GM21786 (cell line): Measurements from ENCODE around the gene SPECC1.
A peak's percentile ranks its signal among the peaks of the same experiment; 100 is the strongest.
"Not testable (repeated sequence)": the region's sequence is repeated elsewhere in the genome, so short reads cannot be mapped to it uniquely, and the experiment has no call there.

Experiments used
- ATAC-seq: cut with Tn5 transposase; IDR thresholded peaks from one replicate; pipeline ENCODE4 v1.9.1; 2021; ENCODE audit not compliant: unreplicated experiment

Gene SPECC1

DNA sequence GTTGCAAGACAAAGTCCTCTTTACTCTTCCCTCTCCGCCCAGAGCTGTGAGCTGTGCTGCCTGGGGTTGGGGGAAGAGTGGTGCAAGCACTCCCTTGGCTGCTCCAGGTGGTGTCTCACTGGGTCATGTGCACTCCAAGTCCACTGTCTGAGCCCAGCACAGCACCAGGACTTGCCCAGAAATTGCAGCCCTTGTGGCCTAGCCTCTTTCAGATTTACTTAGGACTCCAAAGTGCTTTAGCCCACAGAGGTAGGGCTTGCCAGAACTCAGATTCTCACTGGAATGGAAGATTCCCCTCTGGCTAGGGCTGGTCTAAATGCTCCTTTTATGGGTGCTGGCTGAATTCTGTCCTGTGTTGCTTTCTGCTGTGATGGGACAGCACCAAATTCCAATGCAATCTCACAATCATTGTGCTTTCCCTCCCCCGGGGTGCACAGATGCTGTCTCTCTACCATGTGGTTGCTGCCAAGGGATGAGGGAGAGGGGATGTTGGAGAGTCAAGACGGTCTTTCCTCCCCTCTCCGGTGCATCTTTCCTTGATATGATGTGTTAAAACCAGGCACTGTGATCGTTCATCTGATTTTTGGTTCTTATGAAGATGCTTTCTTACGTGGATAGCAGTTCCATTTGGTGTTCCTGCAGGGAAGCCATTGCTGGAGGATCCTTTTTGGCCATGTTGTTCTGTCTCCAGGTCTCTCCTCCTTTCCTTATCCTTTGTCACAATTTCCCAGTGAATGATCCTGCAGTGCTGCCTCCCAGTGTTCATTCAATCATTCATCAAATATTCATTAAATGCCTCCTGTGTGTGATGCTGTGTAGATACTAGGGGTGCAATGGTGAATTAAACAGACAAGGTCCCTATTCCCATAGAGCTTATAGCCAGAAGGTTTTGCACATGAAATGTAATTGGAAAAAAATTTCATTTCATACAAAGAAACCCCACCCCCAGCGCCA is 216.3 kb downstream of the SPECC1 start:
- ATAC-seq = no peak

DNA sequence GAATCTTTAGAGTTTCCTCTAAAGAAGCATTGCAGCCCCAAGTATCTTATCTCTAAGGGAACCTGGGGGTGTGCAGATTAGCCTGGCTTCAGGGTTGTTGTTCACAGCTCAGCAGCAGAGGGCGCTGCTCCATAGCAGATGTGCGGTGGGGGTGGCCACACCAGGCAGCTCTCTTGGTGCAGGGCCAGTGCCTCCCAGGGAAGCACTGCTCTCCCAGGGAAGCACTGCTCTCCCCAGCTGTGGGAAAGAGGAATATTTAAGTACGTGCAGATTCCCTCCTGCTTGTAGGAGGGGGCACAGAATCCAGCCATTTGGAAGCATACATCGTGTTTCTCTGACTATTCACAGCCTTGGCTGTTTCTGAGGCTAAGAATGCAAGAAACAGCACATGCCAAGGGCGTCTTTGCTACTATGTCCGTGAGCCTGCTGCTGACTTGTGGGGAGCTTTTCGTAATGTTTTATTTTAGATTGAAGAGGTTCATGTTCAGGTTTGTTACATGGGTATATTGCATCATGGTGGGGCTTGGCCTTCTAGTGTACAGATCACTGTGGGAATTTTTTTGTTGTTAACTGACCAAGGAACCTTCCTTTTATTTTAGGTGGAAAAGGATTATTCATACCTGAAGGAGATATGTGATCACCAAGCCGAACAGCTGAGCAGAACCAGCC is 217.8 kb downstream of the SPECC1 start:
- ATAC-seq = peak; percentile 70

DNA sequence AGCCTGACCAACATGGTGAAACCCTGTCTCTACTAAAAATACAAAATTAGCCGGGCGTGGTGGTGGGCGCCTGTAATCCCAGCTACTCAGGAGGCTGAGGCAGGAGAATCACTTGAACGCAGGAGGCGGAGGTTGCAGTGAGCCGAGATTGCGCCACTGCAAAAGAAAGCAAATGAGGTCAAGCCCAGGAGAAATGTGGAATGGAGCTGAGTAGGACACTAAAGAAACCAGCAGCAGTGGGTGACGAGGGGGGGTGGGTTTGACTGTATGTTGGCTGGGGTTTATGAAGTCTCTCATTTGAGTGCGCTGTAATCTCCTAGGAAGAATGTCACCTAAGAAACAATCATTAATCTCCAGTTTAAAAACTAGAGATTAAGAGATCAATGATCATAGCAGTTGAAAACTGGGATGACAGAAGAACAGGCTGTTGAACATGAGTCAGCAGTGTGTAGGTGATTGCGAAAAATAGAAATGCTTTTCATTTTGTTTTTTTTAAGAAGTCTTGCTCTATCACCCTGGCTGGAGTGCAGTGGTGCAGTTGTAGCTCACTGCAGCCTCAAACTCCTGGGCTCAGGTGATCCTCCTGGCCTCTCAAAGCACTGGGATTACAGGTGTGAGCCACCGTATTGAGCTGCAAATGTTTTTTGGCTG is 218.7 kb downstream of the SPECC1 start:
- ATAC-seq = not testable (repeated sequence)

DNA sequence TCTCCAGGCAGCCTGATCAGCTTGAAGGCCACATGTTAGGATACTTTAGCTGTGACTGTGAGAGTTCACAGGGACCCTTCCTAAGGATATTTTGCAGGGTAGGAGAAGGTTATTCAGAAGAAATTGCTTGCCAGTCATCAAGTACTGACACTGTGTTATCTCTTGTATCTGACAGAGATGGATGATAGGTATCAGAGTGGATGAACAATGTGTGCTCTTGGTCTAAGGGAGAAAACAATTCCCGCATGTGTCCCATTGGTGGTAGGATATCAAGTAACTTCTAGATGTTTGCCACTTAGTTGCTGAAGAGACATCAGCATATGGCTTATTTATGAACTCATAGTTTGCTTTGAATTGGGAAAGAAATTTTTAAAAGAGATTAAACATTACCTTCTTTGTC is 219.3 kb downstream of the SPECC1 start:
- no peak for ATAC-seq

DNA sequence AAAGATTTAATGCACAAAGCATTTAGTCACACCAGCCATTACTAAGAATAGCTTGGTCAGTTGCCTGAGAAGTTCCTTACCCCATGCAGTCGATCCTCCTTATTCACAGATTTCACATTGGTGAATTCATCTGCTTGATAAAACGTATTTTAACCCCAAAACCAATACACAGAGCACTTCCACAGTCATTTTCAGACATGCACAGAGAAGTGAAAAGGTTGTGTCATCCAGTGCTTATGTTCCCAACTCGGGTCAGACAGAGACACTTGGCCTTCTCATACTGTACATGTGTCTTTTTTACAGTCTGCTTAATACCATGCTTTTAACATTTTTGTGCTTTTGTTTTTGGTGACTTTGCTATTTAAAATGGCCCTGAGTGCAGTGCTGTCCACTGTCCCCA is 219.7 kb downstream of the SPECC1 start:
- no peak for ATAC-seq

DNA sequence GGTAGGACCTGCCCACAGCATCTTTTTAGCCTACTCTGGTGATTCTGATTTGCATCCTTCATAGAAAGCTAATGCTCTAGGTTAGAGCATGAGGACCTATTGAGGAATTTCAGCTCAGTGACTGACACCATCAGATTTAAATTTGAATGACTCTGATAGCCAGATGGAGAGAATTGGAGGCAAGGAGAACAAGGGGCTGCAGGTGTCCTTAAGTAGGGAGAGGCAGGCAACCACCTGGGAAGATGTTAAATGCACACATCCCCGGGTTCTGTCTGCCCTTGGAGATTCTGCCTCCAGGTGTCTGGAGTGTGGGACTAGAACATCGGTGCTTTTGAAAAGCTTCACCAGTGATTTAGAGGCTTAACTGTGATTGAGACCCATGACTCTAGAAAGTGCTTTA is 221.8 kb downstream of the SPECC1 start:
- ATAC-seq = no peak

DNA sequence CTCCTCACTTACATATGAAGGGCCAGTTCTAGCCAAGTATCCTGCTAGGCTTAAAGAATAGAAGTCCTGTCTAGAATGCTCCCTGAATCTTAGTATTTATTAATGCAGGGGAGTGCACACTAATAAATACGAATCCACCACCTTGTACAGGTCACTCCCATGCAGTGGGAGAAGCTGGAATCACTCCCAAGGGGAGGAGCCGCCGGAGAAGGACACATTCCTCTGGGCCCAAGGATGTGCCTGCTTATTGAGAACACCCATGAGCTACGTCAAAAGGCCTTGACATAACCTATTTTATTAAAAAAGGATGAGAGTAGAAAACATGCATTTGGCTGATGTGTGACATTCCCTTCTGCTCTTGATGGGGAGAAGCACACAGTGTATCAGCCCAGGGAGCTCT is 223.5 kb downstream of the SPECC1 start:
- no peak for ATAC-seq

DNA sequence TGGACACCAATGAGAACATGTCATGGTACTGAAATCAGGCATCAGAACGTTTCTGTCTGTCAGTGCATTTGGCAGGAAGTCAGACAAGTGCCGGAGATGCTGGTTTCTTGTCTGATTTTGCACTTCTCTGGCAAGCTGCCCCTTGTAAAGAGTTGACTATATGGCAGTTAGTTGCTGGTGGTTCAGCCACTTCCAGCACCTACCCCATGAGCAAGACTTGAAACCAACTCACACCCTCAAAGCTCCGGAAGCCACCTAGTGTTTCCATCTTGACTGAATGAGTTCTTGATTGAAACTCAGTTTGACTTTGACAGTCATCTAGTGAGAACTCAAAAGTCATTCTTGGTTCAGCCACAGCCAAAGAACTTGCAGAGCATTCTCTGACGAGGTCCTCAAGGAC is 225.1 kb downstream of the SPECC1 start:
- no peak for ATAC-seq

DNA sequence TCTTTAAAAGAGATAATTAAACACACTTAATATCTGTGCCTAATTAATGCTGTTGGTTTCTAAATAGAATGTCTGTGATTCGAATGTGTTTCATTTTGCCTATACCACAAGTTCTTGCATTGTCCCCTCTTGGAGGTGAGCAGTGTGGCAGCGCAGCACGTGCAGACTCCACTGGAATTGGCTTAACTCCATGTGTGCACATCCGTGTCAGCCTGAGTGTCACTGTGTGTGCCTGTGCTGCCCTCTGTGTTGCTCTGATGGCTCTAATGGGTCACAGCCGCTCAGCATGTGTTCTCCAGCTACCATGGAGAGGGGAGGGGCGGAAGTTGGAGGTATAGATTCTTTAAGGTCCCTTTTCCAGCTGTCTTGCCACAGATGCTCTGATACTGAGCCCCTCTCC is 226.6 kb downstream of the SPECC1 start:
- ATAC-seq = no peak

DNA sequence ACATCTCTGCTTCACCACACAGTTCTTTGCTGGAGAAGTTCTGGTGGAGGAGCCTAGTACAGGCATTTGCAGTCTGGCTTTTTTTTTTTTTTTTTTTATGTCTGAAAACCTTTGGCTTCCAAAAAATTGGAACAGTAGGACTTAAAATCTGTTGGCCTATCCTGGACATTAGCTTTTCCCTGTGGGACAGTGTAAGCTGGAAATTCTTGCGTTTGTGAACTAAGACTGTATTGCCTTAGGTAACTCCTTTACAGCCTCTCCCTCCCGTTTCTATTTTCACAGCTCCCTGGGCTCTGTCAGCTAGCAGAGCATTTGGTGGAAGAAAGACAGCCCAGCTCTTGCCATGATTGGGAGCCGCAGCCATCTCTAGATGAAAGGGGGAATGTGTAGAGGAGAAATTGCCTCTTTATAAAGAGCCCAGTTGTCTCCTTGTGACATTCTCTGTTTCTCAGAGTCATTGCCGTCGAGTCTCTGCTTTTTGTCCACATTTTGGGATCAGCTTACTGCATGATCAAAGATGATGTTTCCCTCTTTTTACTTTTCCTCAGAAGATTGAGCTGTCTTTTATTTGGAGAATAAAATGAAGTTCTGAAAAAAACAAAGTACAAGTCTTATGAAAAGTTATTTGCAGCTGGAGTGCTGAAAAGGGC is 227.5 kb downstream of the SPECC1 start:
- ATAC-seq = no peak

DNA sequence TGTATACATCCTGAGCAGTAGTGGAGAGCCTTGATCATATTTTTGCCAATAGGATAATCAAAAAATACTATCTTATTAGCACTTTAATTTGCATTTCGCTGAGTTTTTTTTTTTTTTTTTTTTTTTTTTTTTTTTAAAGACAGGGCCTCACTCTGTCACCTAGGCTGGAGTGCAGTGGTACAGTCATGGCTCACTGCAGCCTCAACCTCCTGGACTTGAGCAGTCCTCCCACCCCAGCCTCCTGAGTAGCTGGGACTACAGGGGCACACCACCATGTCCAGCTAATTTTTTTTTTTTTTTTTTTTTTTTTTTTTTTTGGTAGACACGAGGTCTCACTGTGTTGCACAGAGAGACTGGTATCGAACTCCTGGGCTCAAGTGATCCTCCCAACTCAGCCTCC is 230.6 kb downstream of the SPECC1 start:
- not testable (repeated sequence) for ATAC-seq

DNA sequence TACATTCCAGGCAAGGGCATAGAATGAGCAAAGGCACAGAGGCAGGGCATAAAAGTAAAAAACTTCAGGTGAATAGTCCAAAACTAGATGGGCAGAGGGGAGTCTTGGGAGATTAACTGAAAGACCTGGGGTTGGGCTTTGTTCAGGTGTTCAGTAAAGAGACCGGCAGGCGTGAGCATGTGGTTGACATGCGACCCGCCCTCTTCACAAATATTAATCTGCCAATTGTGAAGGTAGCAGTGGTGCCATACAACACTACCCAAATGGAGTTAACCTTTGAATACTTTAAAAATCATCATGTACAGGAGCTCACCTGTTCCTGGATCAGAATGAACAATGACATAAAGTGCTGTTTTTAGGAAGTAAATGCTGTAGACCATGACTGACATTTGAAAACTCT is 232.7 kb downstream of the SPECC1 start:
- no peak for ATAC-seq

DNA sequence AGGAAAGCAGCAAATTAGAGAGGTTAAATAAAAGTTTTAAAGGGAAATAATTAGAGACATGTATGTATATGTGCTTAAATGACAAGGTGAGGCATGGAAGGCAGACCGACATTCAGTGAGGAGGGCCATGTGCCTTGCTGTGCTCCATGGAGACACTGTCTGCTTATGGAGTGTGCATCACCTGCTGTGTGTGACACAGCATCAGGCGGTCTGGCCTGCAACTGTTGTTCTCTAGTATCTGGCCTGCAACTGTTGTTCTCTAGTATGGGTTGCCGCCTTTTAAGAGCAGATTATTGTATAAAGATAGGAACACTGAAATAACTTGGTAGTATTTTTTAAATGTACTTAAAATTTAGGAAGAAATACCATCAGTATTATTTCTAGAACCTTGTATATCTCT is 233.1 kb downstream of the SPECC1 start:
- no peak for ATAC-seq

DNA sequence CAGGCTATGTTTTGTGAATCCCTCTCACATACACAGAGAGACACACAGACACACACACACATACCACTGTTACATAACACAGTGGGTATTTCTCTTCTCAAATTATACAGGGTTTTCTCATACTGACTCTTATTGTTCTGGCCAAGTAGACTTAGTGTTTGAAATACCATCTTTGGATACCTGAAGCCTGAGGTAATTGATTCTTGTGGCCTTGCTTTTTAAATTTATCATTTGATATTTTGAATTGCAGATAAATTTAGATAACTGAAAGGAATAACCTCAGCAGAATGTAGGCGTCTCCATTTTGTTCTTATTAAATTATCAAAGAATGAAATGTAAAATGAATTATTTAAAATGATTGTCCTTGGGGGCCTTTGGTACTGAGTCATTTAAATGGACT is 234.4 kb downstream of the SPECC1 start:
- no peak for ATAC-seq

DNA sequence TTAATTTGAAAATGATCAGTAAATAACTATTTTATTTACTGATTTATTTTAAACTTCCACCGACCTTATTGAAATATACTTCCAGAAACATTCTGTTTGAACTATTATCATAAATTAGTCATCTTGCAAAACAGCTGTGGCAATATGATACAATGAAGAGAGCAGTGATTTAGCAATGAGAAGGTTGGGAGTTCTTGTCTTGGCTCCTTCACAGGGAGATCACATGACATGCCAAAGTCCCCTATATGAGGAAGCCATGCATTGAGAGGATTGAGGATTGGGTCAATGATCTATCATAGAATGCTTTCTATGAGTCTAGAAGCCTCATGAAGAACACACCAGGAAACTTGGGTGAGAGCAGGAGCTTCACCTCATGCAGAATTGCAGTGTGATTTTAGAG is 235.5 kb downstream of the SPECC1 start:
- ATAC-seq = no peak

DNA sequence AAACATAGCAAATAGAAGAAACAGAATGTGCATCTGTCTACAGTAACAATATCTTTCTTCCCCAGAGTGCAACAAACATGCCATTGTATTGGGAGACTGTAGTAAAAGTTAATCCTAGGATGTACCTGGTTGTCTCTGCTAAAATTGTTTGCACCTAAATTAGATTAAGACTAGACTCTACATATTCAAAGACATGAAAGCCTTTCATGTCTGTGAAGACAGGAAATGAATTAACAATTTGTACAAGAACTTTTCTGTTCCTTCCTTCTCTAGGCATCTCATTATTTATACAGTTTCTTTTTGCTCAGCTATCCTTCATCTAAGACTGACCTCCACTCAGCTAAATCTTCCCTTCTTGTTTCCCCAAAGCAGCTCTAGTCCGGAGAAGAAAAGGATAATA is 237.5 kb downstream of the SPECC1 start:
- no peak for ATAC-seq

DNA sequence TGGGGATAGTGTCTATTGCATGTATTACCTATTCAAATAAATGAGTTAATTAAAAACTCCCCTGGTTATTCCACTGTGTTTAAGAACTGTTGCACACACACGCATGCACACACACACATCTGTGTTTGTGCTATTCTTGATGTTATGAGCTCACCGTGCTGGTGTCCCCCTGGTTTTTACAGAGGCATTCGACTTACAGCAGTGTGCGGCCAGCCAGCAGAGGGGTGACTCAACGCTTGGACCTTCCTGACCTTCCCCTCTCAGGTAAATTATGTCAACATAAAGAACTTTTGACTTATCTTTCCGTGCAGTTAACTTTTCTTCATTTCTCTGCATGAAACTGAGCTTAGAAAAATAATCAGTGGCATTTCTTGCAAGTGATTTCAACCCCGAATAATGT is 244.2 kb downstream of the SPECC1 start:
- no peak for ATAC-seq

DNA sequence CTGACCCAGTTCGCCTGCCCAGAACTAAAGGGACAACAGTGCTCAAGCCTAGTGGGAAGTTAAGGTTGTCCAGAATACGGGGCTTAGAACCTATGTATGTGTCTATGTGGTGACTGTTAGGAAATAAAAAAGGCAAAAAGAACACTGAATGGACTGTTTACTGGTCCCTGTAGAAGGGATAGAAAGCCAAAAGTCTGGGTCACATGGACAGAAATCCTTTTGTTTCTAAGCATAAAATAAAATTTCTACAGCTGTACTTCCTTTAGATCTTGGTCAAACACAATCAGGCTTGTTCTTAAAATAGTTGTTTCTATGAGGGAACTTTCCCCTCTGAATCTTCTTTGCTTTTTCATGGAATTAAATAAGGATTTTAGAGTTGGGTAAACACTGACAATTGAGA is 245.4 kb downstream of the SPECC1 start:
- no peak for ATAC-seq

DNA sequence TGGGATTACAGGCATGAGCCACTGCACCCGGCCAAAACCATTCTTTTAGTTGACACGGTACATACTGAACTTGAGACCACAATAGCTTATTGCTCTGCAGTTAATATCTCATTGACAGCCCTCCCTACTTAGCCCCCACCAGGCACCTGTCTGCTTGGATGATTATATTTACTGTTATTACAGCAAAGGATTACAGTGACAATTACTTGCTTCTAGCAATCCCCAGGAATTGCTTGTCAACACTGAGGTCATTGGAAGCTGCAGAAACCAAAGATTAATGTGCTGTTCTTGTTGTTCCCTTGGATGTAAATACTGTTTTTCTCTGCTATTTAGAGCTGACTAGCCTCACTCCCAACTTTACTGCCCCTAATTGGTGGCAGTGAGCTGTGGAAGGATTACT is 247.0 kb downstream of the SPECC1 start:
- no peak for ATAC-seq

DNA sequence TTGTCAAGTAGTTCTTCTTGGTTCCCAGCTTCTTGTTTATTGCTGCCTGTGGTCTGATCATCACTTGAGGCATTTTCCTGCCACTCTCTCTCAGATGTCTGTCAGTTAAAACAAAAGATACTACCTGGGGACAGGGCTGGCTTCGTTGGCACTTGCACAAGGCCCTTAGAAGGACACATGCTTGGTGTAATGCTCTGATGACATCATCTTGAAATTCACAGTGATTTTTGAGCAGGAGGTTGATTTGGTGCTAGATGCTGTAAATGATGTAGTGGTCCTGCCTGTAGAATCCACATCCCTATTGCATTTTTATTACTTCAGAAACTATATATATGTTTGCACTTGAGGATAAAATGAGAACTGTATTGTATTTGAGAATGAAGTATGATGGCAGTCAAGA is 247.8 kb downstream of the SPECC1 start:
- ATAC-seq = no peak

DNA sequence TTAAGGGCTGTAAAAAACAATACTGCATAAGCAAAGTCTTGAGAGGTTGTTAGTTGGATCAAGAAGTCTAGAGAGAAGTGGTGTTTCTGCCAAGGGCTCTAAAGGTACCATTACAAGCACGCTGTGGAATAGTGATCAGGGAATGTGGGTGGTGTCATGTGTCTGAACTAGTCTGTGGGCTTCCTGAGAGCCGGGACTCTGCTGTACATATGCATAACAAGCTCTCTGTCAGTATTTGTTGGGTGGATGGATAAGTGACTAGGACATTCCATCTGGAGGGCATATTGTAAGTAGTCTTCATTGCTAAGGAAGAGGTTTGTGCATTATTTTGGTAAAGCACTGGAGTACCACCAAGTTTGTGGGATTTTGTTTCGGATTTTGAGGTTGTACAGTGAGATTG is 248.6 kb downstream of the SPECC1 start:
- ATAC-seq = no peak
